ENCODE measurements around the gene TAF7.

DNA sequence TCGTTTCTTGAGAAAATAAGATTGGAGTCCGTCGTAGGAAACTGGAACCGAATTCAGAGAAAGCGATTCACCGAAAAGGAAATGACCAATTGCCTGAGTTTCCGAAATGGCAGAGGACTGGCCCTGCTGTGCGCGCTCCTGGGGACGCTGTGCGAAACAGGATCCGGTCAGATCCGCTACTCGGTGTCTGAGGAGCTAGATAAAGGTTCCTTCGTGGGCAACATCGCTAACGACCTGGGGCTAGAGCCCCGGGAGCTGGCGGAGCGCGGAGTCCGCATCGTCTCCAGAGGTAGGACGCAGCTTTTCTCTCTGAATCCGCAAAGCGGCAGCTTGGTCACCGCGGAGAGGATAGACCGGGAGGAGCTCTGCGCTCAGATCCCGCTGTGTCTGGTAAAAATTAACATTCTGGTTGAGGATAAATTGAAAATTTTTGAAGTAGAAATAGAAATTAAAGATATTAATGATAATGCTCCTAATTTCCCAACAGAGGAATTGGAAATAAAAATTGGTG lies 23.4 kb upstream of the TAF7 start:
- TF ChIP-seq CTCF (IDR thresholded peaks at IDR 0.05 in 2 of 3, conservative IDR thresholded peaks at IDR 0.05 in 1 of 3; ENCODE audit: borderline replicate concordance in 1 of 3, insufficient read depth in 1 of 3, low read depth in 2 of 3, low read length in 2 of 3) (no peak), POLR2A (IDR thresholded peaks at IDR 0.05; ENCODE audit: borderline replicate concordance, extremely low read depth, insufficient read depth, insufficient read length) (no peak), YY1 (IDR thresholded peaks at IDR 0.05; ENCODE audit: extremely low read depth, insufficient replicate concordance, low read depth, low read length) (no peak), EZH2 (IDR thresholded peaks at IDR 0.05) (no peak), REST (IDR thresholded peaks at IDR 0.05; ENCODE audit: low read depth) (no peak), SIN3A (IDR thresholded peaks at IDR 0.05; ENCODE audit: low read depth) (no peak), EZH2phosphoT487 (IDR thresholded peaks at IDR 0.05; ENCODE audit: borderline replicate concordance) (no peak)
